Stimulated activated CD4-positive, alpha-beta T cell treated with anti-CD3 and anti-CD28 coated beads, Interleukin-15, amount 100 ng/mL, for 24 hours (primary cell): ENCODE results near the gene WHRN.

Experiments
- DNase-seq: peaks from one replicate; pipeline ENCODE4 v3.0.0-alpha.2; 2020

The WHRN gene

DNA sequence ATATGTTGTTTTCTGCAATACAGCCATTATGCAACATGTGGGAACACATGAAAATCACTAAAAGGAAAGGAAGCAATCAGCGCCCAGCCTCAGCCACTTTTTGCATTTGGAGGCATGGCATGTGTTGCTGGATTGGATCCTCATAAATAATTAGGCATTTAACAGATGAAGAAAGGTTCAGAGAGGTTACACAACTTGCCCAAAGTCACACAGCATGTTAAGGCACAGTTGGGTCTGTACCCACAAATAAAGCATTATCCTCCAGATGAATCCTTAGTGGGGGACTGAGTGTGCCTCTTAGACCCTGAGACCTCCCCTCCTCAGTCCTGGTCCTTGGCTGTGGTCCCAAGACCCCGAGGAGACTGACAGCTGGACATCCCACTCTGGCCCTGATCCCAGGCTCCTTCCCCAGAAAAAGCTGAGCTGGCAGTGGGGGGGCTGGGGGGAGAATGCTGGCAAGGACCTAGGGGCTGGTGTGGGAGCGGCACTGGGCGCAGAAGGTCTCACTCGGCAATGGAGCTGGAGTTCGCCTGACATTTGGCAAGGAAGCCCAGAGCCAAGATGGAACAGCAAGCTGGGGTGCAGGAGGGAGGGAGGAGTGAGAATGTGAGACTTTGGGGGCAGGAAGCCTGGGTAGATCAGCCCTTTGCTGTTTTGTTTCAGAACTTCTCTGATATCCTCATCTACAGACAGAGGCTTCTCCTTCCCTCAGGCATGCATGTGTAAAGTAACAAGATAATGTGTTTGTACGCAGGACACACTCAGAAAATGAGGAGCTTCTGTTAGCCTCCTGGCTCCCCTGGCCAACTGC is 110.5 kb downstream of the WHRN start:
- DNase-seq, result no peak

DNA sequence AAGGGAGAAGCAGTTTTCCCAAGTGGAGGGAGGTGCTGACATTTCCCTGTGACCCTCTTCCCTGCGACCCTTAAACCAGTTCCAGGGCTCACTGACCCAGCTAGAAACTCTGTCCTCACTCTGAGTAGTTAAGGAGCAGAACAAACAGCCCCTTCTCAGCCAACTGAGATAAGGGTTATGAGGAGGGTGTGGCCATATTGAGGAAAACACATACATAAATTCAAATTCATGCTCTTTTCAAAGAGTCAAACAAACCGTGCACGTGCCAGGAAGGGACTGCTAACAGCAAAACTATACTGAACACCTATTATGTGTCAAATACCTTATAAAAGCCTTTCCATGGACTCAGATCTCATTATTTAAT is 112.5 kb downstream of the WHRN start:
- no peak for DNase-seq

DNA sequence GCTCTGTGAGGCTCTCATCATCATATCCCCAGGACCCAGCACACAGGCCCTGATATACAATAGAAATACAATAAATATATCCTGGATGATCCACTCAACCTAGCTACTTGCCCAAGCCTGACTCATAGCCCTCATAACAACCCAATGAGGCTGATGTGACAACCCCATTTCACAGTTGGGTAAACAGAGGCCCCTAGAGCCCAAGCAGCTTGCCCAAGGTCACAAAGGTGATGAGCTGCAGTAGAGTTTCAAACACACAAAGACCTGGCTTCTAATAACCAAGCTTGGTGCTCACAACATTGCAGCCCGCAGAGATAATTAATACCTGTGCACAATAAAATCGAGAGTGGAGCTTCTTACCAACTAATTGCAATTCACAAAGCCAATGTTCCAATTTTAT is 114.3 kb downstream of the WHRN start:
- no peak for DNase-seq

DNA sequence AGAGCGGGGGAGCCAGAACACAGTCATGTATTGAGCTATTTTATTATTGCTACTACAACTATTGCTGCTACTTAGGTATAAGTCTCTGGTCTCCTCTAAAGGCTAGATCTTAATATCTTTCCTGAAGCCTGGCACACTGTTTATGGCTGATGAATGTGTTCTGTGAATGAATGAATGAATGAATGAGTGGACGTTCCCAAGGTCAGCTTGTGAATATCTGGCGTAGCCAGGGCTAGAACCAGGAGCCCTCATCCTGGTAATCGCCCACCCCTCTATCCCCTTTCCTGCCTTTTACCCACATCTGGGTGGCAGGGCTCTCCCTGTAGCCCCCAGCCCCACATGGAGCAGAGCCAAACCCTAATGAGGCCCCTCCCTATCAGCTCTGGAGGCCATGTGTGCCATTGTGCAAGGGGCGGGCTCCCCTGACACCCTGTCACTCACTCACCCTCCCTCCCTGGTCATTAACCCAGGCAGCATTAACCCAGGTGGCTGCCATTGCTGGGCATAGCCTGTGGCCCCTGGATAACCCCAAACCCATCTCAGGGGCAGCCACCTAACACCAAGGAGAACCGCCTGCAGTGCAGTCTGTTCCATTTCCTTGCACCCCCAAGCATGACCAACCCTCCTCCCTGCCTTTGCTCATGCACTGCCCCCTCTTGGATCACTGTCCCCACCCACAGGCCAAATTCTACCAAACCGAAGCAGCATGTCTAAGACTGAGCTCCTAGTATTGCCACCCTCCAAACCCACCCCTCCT is 115.5 kb downstream of the WHRN start:
- peak; percentile 36 for DNase-seq

DNA sequence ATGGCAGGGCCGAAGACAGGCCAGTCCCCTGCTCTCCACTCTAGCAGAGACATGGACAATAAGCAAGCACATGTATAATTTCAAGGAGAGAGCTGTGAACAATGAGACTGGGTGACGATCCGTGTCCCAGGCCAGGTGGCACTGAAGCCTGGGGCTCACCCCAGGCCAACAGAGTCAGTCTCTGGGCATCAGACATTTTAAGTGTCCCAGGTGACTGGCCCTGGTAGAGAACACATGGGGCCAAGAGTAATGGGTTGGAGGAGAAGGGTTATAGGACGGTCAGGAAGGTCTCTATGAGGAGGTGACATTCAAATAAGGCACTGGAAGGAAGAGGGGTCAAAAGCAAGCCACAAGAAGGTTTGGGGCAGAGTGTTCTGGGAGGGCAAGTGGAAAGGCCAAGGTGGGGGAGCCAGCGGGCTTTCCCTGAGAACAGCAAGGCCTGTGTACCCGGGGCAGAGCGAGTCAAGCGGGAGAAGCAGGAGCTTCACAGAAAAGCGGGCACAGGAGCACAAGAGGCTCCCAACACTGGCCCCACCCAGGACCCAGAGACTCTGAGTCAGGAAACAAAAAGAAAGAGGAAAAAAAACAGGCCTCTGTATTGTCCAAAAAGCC is 116.4 kb downstream of the WHRN start:
- no peak for DNase-seq

DNA sequence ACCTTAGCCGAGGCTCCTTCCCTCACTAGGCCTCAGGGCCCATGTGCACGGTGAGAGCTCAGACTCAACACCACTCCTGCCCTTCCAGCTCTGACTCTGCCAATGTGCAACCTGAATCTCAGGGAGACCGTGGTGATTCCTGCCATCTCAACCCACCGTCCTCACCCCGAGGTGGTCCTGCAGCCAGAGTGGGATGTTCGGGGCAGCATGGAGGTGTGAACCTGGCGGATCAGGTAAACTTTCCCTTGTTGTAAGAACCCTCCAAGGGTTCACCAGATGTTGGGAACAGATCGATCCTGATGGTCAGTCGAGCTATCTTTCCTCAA is 117.0 kb downstream of the WHRN start:
- no peak for DNase-seq

DNA sequence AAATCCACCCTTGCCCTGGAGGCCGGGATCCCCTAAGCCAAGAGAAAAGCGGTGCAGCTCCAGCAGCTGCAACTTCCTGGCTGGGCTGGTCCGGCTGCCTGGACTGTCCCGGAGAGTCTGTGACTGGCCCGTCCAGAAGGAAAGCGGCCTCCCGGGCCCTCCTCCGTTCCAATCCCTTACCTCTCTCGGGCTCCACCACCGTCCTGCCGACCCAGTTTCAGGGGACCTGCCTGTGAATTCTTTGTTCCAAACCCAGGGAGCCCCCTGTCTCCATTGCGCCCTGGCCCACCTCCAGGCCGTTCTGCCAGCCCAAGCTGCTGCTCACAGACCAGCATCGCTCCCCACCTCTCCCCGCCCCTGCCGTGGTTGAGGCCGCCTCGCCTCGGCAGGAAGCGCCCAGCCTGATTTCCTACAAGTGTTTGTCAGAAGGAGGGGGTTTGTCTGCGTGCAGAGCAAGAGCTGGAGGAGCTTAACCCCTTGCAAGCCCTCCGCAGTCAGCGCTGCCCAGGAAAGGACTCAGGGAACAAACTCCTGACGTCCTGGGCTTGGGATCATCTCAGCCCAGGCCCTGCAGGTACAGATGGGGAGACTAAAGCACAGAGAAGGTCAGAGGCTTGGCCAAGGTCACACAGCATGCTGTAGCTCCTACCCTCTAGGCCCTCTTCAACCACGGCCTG is 117.5 kb downstream of the WHRN start, which contains the start of gene AKNA:
TSS of gene AKNA (minus strand) at position 303 of the 677 bp plus-strand sequence. CDS start 6,649 bp downstream, outside the sequence.
- DNase-seq, result peak; percentile 88

DNA sequence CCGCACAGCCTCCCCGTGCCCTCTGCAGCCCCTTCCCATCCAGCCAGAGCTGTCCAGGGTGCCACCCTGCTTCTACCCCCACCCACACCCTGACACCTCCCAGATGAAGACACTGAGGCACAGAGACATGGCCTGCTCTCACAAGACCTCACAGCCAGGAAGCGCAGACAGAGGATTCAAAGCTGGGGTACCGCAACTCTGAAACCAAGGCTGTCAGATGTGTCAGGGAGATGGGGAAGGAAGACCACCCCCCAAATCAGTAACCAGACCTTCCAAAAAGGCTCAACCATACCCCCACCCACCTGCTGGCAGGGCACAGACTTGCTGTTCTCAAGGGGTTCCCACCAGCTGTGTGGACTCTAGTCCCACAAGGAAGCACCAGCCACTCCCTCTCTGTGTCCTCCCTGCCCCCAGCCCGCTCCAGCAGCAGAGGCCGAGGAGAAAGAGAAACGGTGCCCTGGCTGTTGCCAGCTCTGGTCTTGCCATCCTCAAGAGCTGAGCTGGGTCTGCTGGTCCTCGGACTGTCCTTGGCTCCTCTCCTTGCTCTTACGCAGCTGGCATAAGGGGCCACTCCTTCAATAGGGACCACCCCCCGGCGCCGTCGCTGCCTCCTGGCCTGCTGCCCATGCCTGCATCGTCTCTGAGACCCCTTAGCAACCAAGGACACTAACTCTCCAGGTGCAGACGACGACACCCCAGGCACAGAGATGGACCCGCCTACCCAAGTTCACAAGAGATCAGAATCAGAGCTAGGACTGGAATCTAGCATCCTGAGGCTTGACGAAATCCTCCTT is 118.2 kb downstream of the WHRN start:
- peak; percentile 39 for DNase-seq

DNA sequence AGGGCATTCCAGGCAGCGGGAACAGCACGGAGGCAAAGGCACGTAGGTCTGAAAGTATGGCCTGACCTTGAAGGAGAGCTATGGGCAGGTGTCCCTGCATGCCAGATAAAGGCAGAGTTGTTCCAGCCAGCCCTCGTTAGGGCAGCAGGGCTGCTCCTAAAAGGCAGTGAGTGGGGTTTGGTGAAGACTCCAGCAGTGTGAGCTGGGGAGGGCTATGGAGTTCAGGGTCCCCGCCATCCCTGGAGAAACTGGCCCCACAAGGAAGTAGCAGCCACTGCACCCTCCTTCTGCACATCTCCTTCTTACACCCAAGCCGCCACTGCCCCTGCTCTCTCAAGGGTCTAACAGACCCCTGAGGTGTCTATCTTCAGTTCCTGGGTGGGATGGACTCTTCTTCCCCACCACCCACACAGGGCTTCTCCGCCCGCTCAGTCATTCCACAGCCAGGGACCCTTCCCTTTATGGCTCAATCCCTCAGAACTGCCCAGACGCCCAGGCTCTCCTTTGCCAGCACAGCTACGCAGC is 118.8 kb downstream of the WHRN start:
- no peak for DNase-seq

DNA sequence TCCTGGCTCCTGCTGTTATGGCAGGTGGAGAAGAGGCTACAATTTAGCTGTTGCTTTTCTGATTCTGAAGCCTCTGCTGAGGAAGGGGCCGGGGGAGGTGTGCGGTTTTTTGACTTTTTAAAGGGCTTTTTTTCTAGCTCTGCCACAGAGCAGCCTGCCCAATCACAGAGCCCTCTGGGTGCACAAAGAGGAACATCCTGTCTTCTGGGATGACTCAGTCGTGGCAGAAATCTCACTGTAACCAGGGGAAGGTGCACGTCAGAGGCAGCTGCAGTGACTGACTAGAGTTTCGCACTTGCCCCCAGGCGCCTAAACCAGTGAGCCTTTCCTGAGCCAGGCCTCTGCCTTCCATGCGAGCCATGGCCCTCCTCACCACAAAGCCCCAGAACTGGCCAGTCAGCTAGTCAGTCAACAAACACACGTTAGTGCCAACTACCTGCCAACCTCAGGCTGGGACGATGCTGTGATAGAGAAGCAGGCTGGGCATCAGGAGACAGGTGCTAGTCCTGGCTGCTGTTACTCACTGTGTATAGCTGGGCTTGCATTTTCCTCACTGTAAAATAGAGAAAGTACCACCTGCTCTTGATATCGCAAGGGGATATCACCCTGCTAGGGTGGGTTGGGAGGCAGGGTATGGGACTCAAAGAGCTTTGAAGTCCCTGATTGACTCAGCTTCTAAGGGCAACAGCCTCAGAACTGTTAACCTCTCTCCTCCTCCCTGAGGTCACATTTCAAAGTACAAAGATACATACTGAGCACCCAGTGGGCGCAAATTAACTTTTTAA is 119.7 kb downstream of the WHRN start:
- peak; percentile 92 for DNase-seq

DNA sequence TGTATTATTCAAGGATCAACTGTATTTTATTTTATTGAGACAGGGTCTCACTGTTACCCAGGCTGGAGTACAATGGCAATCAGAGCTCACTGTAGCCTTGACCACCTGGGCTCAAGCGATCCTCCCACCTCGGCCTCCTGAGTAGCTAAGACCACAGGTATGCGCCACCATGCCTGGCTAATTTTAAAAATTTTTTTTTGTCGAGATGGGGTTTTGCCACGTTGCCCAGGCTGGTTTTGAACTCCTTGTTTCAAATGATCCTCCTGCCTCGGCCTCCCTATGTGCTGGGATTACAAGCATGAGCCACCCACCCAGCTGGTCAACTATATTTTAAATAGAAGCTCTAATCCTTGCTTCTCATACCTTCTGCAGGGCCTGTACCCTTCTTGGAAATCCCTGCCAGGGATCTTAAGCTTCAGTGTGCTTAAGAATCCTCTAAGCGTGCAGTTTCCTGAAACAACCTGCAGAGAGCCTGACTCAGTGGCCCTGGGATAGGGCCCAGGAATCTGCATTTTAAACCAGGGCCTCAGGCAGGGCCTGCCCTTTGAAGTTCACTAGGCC is 120.4 kb downstream of the WHRN start:
- no peak for DNase-seq

DNA sequence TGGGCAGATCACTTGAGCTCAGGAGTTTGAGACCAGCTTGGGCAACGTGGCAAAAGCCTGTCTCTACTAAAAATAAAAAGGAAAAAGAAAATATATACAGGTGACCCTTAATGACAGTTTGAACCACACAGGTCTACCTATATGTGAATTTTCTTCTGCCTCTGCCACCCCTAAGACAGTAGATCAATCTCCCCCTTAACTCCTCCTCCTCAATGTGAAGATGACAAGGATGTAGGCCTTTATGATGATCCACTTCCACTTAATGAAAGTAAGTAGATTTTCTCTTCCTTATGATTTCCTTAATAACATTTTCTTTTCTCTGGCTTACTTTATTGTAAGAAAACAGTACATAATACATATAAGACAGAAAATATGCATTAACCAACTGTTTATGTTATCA is 120.9 kb downstream of the WHRN start:
- DNase-seq, result no peak

DNA sequence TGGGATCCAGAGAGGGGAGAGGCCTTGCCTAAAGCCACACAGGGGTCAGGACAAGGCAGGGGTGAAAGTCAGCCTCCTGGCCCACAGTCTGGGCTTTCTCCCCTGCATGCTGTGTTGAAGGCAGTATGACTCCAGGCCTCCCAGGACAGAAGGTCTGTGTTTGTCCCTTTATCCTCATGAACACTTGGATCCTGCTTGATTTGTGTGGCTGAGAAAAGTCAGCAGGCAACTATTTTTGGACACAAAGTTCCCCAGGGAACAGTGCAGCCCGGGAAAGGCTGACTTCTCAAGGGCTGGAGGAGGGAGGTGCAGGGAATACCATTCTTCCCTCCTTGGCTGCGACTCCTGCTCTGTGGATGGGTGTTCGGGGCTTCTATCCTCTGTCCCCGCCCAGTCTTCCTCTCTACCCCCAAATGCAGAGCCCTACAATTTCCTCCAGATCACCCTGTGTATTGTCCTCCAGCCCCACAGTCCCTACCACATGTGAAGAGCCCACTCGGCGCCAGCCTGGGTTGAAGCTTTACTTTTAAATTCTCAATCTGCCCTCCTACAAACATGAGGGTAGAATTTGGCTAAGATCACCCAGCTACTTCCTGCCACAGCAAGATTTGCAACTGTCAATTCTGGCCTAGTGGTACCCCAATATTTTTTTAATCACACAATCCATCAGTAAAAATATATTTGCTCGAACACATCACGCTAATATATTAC is 121.6 kb downstream of the WHRN start:
- DNase-seq, result no peak

DNA sequence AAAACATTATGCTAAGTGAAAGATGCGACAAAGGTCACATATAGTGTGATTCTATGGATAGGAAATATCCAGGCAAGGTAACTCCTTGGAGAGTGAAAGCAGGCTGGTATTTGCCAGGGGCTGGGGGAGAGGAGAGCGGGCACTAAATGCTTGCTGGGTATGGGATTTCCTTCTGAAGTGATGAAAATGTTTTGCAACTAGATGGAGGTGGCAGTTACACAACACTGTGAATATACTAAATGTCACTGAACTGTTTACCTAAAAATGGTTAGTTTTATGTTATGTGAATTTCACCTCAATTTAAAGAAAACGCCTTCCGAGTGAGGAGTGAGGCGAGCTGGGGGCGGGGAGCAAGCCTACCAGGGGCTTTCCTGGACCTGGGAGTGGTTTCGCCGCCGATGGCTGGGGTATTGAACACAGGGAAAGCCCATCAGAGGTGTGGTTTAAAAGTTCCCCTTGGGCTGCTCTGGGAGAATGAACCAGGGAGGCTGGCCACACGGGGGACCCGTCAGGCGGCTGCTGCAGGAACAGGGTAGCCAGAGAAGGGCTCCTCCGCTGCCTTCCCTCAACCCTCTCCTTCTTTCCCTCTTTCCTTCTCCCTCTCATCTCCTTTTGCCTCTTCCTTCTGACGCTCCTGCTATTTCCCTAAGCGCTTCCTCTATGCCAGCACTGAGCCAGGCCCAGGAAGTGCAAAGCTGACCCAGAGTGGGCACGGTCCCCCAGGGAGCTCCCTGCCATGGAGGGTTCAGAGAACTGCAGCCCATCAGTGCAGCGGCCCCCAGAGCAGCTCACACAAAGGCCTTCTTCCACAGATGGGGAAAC is 122.4 kb downstream of the WHRN start:
- peak; percentile 84 for DNase-seq

DNA sequence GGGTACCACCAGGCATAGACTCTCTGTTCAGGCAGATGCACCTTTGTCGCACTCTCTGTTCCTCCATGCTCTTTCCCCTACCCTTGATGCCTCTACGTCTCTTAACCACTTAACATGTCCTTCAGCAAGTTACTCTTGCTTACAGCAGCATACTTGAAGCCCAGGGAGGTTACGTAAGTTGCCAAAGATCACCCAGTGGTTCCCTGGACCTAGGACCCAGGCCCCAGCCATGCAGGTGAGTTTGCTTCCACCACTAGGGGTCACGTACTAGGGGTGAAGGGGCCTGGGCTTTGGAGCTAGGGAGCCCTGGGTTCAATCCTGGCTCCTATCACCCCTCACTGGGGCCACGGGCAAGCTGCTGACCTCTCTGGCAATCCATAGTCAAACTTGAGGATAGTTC is 126.4 kb downstream of the WHRN start:
- no peak for DNase-seq

DNA sequence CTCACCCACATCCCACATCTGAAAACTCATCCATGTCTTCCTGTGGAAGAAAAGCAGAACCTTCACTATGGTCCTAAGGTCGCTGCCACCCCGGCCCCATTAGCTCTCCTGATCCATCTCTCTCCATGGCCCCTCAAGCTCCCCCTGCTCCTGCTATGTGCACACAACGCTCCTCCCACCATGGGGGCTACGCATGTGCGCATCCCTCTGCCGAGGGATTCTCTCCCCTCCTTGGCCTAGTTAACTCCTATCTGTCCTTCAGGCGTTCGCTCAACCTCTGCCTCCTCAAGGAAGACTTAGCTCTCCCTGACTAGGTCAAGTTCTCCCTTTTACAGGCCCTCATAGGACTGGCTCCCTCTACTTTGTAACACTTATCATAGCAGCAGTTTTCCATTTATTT is 127.3 kb downstream of the WHRN start:
- no peak for DNase-seq

DNA sequence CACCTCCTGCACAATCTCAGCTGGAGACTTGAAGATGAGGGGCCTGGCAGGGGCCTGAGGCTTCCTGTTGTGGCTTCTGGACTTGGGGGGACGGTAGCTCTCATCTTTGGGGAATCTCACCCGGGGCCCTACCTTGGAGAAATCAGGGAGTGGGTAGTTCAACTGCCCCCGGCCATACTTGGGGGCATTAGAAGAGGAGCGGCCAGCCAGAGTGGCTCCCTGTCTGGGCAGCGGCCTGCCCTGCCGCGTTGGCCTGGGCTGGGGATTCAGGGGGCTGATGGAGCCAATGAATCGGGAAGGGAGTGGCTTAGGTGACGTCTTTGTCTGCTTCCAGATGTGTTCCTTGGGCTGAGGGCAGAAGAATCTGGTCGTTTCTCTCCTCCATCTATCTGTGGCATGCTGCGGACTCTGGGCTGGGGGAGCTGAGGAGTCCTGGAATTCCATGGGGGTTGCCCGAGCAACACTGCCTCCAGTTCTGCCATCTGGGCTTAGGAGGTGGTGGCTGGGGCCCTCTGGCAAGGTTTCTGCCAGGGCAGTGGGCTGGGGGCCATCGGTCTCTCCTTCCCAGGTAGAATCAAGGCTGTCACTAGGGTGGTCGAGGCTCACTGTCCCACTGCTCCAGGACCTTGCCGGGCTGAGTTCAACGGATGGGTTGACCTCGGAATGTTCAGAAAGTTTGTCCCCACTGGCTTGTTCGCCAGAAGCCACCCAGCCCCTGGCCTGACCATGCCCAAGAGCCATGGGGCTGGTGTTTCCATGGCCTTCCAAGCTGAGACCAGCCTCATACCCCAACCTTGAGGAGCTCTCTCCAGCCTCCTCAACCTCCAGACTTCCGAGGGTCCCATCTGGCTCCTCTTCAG is 128.5 kb downstream of the WHRN start:
- no peak for DNase-seq

DNA sequence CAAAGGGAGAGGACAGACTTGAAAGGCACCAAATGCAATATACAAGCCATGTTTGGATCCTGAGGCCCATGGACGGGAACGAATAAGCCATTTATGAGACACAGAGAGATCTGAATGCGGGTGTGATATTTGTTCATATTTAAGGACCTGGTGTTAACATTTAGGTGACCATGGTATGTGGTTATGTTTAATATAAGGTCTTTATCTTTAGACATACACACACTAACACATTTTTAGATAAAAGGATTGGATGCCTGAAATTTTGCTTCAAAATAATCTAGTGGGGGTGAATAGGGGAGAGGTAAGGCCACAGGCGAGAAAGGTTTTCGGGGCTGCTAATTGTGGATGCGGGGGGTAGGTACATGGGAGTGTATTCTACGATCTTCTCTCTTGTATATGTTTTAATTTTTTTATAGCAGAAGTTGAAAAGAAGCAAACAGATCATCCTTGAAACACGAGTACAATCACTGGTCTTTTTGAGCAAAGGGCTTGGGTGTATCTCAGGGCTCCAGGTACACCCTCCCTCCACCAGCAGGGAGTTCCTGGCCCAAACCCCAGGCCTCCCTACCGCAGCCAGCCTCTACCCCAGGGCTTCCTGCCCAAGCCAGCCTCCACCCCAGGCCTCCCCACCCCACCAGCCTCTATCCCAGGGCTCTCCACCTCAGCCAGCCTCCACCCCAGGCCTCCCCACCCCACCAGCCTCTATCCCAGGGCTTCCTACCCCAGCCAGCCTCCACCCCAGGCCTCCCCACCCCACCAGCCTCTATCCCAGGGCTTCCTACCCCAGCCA is 129.7 kb downstream of the WHRN start:
- no peak for DNase-seq
